Stimulated activated CD8-positive, alpha-beta memory T cell treated with anti-CD3 and anti-CD28 coated beads, Interleukin-7, amount 100 ng/mL, for 48 hours (primary cell): ENCODE data around the gene COMMD10.

Experiments
- DNase-seq, 2 donors: peaks; one replicate each; pipeline ENCODE4 v3.0.0-alpha.2; 2020; ENCODE audit warnings: low read depth in 1 of 2; ENCODE audit errors: extremely low read depth in 1 of 2

COMMD10 gene

DNA sequence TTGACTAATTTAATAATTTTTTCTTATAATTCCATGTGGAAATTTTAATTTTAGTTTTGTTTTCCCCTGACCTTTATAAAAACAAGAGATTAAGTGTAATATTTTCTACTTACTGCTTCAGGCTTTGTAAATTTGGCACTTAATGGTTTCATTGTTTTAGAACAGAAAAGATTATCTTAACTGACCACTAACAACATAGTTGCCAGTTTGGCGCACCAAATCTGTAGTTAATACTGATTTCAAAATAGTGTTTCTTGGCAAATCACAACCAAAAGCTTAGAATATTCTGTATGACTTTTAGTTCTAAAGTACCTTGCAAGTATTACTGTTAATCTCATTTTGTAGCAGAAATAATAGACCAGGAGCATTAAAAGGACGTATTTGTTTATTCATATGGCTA lies 124.3 kb downstream of the COMMD10 start:
- no peak for DNase-seq

DNA sequence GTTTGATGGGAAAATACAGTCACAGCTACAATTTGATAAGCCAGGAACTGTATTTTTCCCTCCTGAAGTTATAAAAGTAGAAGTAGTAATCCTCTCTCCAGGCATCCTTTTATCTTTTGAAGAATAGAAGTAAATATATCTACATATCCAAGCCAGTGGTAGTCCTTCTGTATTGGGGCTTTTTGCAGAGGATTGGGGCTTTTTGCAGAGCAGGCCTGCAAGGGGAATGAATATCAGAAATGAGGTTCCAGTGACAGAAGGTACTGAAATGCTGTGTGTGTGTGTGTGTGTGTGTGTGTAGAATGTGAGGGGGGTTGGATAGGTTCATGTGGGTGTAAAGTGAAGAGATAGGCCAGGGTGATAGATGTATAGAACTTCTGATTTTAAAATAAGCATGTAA lies 127.4 kb downstream of the COMMD10 start:
- no peak for DNase-seq

- DNase-seq, result no peak
Measured at GRCh38 chr5:116216246-116216645, 131.4 kb downstream of the COMMD10 start.

DNA sequence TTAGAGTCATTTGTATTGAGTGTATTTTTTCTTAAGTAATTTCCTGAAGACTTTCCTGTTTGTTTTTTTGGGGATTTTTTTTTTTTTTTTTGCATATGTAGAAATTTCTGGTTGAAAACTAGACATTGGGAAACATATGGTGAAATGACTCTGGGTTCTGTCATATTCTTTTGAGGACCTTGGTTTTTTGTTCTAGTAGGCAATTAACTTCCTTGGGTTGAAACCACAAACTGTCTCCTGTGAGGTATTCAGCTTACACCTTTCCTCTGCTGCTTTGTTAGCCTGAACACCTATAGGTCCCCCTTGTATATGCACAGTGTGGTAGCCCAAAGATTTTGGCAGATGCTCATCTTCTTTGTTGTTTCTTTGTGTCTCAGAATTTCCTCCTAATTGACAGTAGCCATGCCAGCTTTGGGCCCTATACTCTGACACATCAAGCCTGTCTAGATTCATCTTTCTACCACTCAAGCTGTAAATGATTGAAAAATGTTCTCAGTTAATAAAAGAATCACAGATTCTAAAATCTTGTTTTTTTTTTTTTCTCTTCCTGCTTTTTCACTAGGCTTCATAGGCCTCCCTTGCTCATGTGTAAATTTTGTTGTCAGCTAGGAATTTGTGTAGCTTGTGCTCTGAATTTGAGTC lies 140.6 kb downstream of the COMMD10 start:
- no peak for DNase-seq

DNA sequence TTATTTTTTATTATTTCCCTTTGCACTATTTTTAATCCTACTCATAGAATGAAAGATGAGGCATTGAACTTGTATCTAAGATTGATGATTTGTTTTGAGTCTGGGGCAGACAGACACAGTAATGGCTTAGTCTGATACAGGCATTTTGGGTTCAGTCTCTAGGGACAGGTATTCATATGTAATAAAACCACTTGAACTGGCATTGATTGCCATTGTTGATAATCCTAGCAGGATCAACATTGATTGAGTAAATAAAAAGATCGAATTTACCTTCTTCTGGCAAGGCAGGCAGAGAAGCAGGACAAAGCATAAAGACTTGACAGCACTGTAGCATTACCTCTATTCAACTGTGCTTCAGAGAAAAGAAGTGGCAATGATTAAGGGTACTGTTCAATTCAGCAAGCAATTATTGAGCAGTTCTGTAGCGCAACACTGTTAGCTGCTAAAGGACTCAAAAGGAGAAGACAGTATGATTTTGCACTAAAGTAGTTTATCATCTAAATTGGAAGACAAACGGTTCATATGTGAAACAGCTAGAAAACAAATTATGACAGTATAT lies 144.4 kb downstream of the COMMD10 start:
- DNase-seq, result no peak

DNA sequence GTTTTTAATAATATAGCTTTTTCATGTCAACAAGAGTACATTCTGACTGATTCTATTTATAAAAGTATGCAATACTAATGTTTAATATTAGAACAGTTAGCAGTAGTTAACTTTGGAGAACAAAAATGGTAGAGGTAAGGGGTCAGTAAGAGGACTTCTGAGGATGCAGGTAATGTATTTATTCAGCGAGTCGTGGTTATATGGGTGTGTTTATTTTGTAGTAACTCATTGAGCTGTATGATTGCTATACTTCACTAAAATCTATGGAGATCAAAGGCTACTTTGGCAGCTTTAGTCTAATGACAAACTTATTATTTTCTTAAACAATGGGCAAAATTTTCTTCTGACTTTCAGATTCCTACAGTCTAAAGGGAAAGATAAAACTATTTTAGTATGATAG lies 146.5 kb downstream of the COMMD10 start:
- no peak for DNase-seq

- DNase-seq, result no peak
Measured at GRCh38 chr5:116234681-116235080, 149.9 kb downstream of the COMMD10 start.

- DNase-seq, result no peak
Measured at GRCh38 chr5:116237917-116238500, 153.2 kb downstream of the COMMD10 start.

DNA sequence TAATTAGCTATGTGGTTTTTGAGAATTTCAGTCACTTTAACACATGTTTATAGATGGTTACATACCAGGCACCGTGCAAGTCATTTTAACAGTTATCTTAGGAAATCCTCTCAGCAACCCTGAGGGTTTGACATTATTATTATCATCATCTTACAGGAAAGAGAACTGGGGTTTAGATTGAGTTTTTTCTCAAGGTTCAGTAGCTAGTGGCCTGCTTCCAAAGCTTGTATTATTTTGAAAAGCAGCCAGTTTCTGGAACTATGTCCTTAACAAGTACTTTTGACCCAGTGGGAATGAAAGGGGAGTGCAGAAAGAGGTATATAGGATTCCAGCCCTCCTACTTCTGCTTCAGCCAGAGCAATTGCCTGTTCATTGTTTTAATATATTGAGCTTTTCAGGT lies 157.5 kb downstream of the COMMD10 start:
- no peak for DNase-seq

DNA sequence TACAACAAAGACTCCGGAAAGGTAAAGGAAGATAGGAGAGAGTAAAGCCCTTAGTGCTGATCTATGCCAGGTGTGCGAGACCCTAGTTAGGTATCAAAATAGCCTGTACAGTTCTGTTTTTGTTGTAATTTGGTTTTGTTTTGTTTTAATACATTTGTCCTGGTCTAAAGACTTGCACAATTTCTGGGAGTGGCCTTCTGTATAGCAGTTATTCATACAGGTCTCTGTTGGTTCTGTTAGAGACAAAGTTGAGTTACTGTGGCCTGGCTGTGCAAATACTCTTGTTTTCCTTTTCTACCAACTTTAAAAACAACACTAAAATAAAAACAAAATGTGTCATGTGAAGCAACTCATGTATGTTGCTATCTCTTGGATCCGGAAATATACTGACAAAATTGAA lies 163.6 kb downstream of the COMMD10 start:
- DNase-seq, result no peak

DNA sequence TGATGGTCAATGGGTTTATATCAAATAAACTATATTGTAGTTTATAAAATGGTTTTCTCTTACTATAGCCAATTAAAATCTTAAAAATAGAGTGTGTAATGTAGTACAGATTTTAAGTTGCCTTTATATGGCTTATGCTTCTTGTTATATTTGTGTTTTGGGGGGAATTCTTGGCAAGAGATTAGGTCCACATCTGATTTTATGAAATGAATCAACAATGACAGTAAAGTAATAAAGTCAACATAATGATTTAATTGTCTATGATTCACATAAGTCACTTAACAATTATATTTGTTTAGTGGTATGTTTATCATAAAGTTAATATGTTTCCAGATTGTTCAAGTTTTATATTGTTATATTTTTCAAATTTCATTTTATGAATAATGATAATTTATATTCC lies 164.8 kb downstream of the COMMD10 start:
- no peak for DNase-seq

DNA sequence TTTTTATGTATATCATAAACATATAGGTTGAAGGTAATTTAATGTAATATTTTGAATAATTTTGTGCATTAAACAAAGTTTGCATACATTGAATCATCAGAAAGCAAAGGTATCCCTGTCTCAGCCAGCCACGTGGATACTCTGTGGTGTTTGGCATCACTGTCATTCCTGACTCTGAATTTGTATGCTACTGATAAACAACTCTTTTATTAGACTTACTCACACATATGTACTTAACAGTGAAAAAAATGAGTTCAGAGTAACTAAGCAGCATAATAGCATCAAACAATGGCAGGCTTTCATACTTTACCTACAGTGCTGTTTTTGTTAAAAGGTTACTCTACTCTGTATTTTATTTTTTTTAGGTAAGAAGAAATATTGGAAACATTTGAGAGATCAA lies 171.9 kb downstream of the COMMD10 start:
- DNase-seq, result no peak

- DNase-seq, result no peak
Measured at GRCh38 chr5:116265471-116265870, 180.6 kb downstream of the COMMD10 start.

DNA sequence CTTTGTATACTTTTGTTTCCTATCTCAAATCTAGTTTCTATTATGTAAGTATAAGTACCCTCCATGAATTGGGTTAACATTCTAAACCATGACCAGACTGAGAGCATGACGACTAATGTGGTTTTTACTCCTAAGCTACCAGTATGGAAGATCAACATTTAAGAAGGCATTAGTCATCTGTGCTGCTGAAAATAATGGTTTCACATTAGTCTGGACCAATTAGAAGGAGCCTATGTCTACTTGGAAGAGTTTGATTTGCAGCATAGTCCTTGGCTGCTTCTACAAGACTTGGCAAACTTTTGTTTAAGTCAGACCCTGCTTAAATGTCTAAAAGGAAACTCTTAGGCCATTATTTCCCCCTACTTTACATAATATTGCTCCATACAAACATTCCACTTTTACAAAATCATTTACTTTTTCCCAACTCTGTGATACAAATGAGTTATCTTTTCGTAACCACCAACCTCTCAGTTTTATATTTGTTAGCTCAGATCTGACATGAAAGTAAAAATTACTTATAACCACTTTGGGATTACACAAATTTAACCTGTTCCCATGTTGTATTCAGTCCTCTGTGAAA lies 186.7 kb downstream of the COMMD10 start:
- DNase-seq, result no peak

DNA sequence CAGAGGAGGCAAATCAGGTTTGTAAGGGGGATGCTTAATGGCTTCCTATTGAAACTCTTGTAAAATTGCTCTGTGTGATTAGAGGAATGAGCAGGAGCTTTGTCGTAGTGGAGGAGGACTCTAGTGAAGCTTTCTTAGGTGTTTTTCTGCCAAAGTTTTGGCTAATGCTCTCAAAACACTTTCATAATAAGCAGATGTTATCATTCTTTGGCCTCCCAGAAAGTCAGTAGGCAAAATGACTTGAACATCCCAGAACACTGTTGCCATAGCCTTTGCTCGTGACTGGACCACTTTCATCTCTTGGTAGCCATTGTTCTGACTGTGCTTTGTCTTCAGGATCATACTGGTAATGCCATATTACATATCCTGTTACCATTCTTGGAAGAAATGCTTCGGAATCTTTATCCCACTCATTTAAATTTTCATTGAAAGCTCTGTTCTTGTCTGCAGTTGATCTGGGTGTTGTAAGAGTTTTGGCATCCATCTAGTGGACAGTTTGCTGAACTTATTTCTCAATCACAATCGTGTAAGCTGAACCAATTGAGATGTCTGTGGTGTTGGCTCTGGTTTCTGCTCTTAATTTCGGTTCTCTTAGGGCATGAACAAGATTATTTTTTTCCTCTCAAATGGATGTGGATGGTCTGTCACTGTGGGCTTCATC lies 187.6 kb downstream of the COMMD10 start:
- DNase-seq, result no peak

- DNase-seq, result no peak
Measured at GRCh38 chr5:116273448-116274242, 188.8 kb downstream of the COMMD10 start.

DNA sequence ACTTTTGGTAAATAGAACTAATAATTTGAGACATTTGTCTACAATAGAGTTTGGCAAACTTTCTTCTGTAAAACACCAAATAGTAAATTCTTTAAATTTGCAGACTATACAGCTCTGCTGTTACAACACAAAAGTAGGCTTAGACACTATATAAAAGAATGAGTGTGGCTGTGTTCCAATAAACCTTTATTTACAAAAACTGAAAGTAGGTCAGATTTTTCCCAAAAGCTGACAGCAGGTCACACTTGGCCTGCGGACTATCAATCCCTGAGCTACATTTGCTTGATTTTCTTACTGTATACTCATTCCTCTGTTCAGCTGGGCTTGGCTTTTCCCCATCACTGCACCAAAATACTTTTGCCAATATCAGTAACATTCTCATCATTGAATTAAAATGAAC lies 189.4 kb downstream of the COMMD10 start:
- DNase-seq, result no peak

DNA sequence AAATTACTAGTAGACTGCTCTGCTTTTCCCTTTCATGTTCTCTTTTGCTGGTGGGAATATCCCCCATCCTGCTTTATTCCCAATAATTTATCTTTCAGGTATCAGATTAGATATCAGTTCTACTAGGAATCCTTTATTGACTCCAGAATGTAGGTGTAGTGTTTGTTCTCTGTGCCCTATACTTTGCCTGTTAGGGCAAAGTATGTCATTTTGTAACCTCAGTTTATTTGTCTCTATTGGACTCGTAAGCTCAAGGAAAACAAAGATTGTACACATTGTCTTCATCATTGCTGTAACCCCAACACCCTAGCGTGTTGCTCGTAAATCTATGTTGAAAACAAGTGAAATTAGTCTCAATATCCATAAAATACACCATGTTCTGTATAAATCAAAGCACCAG lies 190.5 kb downstream of the COMMD10 start:
- DNase-seq, result no peak

- DNase-seq, result no peak
Measured at GRCh38 chr5:116276952-116277351, 192.1 kb downstream of the COMMD10 start.

- no peak for DNase-seq
Measured at GRCh38 chr5:116280149-116280803, 195.5 kb downstream of the COMMD10 start.

- DNase-seq, result no peak
Measured at GRCh38 chr5:116281309-116281708, 196.5 kb downstream of the COMMD10 start.
